HG02884 (cell line): ENCODE data around the gene ARHGEF16.

Experiments used
- ATAC-seq: cut with Tn5 transposase; IDR thresholded peaks from one replicate; pipeline ENCODE4 v1.9.1; 2021; ENCODE audit warnings: mild to moderate bottlenecking, moderate library complexity; ENCODE audit not compliant: unreplicated experiment

Gene ARHGEF16

GRCh38 chr1:3479511-3480368 lies 25.3 kb downstream of the ARHGEF16 start:
- ATAC-seq: no peak

GRCh38 chr1:3480369-3480719 lies 25.9 kb downstream of the ARHGEF16 start:
- ATAC-seq: no peak

GRCh38 chr1:3481046-3481445 lies 26.6 kb downstream of the ARHGEF16 start:
- no peak for ATAC-seq

GRCh38 chr1:3481836-3482375 lies 27.4 kb downstream of the ARHGEF16 start:
- ATAC-seq: no peak

GRCh38 chr1:3482378-3482849 lies 27.9 kb downstream of the ARHGEF16 start:
- no peak for ATAC-seq

GRCh38 chr1:3483380-3483779 lies 28.9 kb downstream of the ARHGEF16 start:
- ATAC-seq: no peak

GRCh38 chr1:3483801-3484444 lies 29.5 kb downstream of the ARHGEF16 start:
- ATAC-seq: no peak

- ATAC-seq: no peak
Observed at GRCh38 chr1:3485016-3485415, 30.6 kb downstream of the ARHGEF16 start.

- no peak for ATAC-seq
Observed at GRCh38 chr1:3488432-3488831, 34.0 kb downstream of the ARHGEF16 start.

- no peak for ATAC-seq
Observed at GRCh38 chr1:3490046-3490745, 35.7 kb downstream of the ARHGEF16 start.

- ATAC-seq: no peak
Observed at GRCh38 chr1:3491291-3492246, 37.1 kb downstream of the ARHGEF16 start.

GRCh38 chr1:3492545-3493246 lies 38.2 kb downstream of the ARHGEF16 start:
- no peak for ATAC-seq

- no peak for ATAC-seq
Observed at GRCh38 chr1:3494321-3495308, 40.1 kb downstream of the ARHGEF16 start.

GRCh38 chr1:3495776-3496745 lies 41.6 kb downstream of the ARHGEF16 start:
- ATAC-seq: no peak

GRCh38 chr1:3496916-3497315 lies 42.5 kb downstream of the ARHGEF16 start:
- ATAC-seq: no peak

- no peak for ATAC-seq
Observed at GRCh38 chr1:3497521-3497920, 43.1 kb downstream of the ARHGEF16 start.

- no peak for ATAC-seq
Observed at GRCh38 chr1:3498246-3498930, 43.9 kb downstream of the ARHGEF16 start.
